K562 (cell line): Measurements from ENCODE around the gene DNAI7. TPM values are rescaled to one million over a fixed set of nuclear protein-coding genes. Genes with fewer than 3 reads are reported as not detected.

ENCODE experiments used
- CCAR2 ChIP-seq: fragments of 200-400 bp; formaldehyde crosslinking; IDR thresholded peaks from 2 replicates; pipeline ENCODE4 v1.6.1; 2017; ENCODE audit warnings: mild to moderate bottlenecking, low read depth, low read length
- GABPB1 ChIP-seq: sonication (generic); formaldehyde crosslinking; IDR thresholded peaks from 2 replicates; pipeline ENCODE4 v1.8.0; 2022; ENCODE audit warnings: mild to moderate bottlenecking, missing genetic modification reagents
- HOMEZ ChIP-seq: fragments of 250-450 bp; sonication (Bioruptor Pico); IDR thresholded peaks from 2 replicates; pipeline ENCODE4 v1.4.0; 2020; ENCODE audit warnings: mild to moderate bottlenecking, moderate library complexity
- KDM5B ChIP-seq: fragments of 200-600 bp; sonication (generic); IDR thresholded peaks from 2 replicates; pipeline ENCODE4 v1.6.1; 2012; ENCODE audit warnings: low read depth, mild to moderate bottlenecking, moderate library complexity, low read length, control low read depth, inconsistent platforms; ENCODE audit not compliant: insufficient replicate concordance
- NR2C1 ChIP-seq, 2 experiments: fragments of 450-650 bp; IDR thresholded peaks; 2 replicates each; pipeline ENCODE4 v1.6.1; 2017; ENCODE audit warnings: mild to moderate bottlenecking in 2 of 2, antibody characterized with exemption in 1 of 2, inconsistent platforms in 1 of 2, missing compliant biosample characterization in 1 of 2, missing genetic modification characterization in 1 of 2
- SMARCA5 ChIP-seq: fragments of 450-650 bp; IDR thresholded peaks from 2 replicates; pipeline ENCODE4 v1.6.1; 2016
- TAF1 ChIP-seq: IDR thresholded peaks from 2 replicates; pipeline ENCODE4 v1.6.1; 2011; ENCODE audit warnings: mild to moderate bottlenecking, low read length, moderate library complexity; ENCODE audit not compliant: insufficient read depth, control insufficient read depth, severe bottlenecking; ENCODE audit errors: extremely low read depth
- TCF15 ChIP-seq: fragments of 250-450 bp; sonication (Bioruptor Pico); IDR thresholded peaks from 2 replicates; pipeline ENCODE4 v1.8.0; 2022; ENCODE audit warnings: moderate library complexity, mild to moderate bottlenecking, inconsistent platforms
- TGIF2 ChIP-seq: sonication (generic); formaldehyde crosslinking; IDR thresholded peaks from 2 replicates; pipeline ENCODE4 v1.8.1; 2022; ENCODE audit warnings: mild to moderate bottlenecking, missing genetic modification reagents, moderate library complexity
- ZBTB11 ChIP-seq, 3 experiments: fragments of 200-800 bp in 1 of 3; fragments of 250-450 bp in 1 of 3; fragments of 450-650 bp in 1 of 3; sonication (Bioruptor Pico) in 1 of 3; sonication (Bioruptor generic) in 1 of 3; formaldehyde crosslinking in 1 of 3; IDR thresholded peaks; 2 replicates each; pipeline versions ENCODE4 v1.6.1 to v1.8.0; 2016 to 2022; ENCODE audit warnings: mild to moderate bottlenecking in 2 of 3, missing genetic modification characterization in 2 of 3, missing compliant biosample characterization in 1 of 3, moderate library complexity in 1 of 3
- ZBTB8A ChIP-seq: fragments of 450-650 bp; IDR thresholded peaks from 2 replicates; pipeline ENCODE4 v1.6.1; 2018; ENCODE audit warnings: mild to moderate bottlenecking, moderate library complexity; ENCODE audit not compliant: partially characterized antibody
- ZKSCAN1 ChIP-seq: fragments of 150-350 bp; IDR thresholded peaks from 2 replicates; pipeline ENCODE4 v1.6.1; 2016; ENCODE audit warnings: low read depth, low read length
- ZMIZ1 ChIP-seq, 2 experiments: fragments of 150-350 bp in 1 of 2; IDR thresholded peaks; 2 replicates each; pipeline ENCODE4 v1.6.1; 2012 to 2016; ENCODE audit warnings: low read depth in 2 of 2, low read length in 2 of 2, mild to moderate bottlenecking in 1 of 2, moderate library complexity in 1 of 2
- ZNF217 ChIP-seq: sonication (generic); formaldehyde crosslinking; IDR thresholded peaks from 2 replicates; pipeline ENCODE4 v1.8.0; 2022; ENCODE audit warnings: mild to moderate bottlenecking, missing genetic modification reagents
- ZNF436 ChIP-seq: fragments of 250-450, 450-650 bp; sonication (Bioruptor Pico); formaldehyde crosslinking; IDR thresholded peaks from 2 replicates; pipeline ENCODE4 v1.7.0; 2020; ENCODE audit warnings: mild to moderate bottlenecking
- ZNF764 ChIP-seq: fragments of 250-450 bp; sonication (Bioruptor Pico); IDR thresholded peaks from 2 replicates; pipeline ENCODE4 v1.4.0; 2020; ENCODE audit warnings: low read depth, mild to moderate bottlenecking, moderate library complexity
- ZZZ3 ChIP-seq: fragments of 450-650 bp; IDR thresholded peaks from 2 replicates; pipeline ENCODE4 v1.6.1; 2016; ENCODE audit warnings: antibody characterized with exemption, mild to moderate bottlenecking, moderate library complexity
- polyA plus RNA-seq, 8 experiments: library from polyadenylated mRNA; depleted of rRNA in 4 of 8; stranded (reverse) in 5 of 8; unstranded in 3 of 8; fragments of >200 nt; fragmentation: Nextera tagmentation in 2 of 8; fragmentation: Illumina TruSeq in 1 of 8; extraction: Ambion mirVana in 2 of 8; extraction: Trizol in 1 of 8; gene quantifications; 2 replicates each; pipeline versions ENCODE4 v1.2.1 to v1.2.3, GENCODE V29; 2011 to 2014; ENCODE audit warnings: inconsistent platforms in 1 of 8, missing spikeins in 1 of 8
- total RNA-seq, 7 experiments: library from RNA; depleted of rRNA in 6 of 7; stranded (reverse); fragments of >200 nt in 6 of 7; fragmentation: Illumina TruSeq in 2 of 7; extraction: Trizol in 2 of 7; gene quantifications; 2 replicates each; pipeline versions ENCODE4 v1.2.1 to v1.2.3, GENCODE V29; 2011 to 2021; ENCODE audit warnings: low replicate concordance in 1 of 7

DNAI7 gene
- total and polyA plus RNA-seq, 9 of the 15 experiments (the other 6 are each of a cell fraction or from before 2014, with no cell fraction given): 0.06 to 0.76 (median 0.17) TPM; not detected in 1

GRCh38 chr12:25195056-25195971 is at the start of gene DNAI7, which contains the start of gene ETFRF1 (continued):
- no peak for TF ChIP-seq ZNF436 (CRISPR knock-in tag)
- no peak for TF ChIP-seq CCAR2
- no peak for TF ChIP-seq ZZZ3
- no peak for TF ChIP-seq ZBTB8A
- TF ChIP-seq ZMIZ1 (IDR thresholded peaks at IDR 0.05; ENCODE audit: low read depth in 2 of 2, low read length in 2 of 2): no peak
- TF ChIP-seq GABPB1 (CRISPR knock-in tag): peak; percentile 78
- TF ChIP-seq KDM5B: peak; percentile 89
- TF ChIP-seq NR2C1 (IDR thresholded peaks at IDR 0.05): no peak
- no peak for TF ChIP-seq NR2C1 (tag; IDR thresholded peaks at IDR 0.05)
- no peak for TF ChIP-seq ZNF217 (CRISPR knock-in tag)
- TF ChIP-seq TCF15 (CRISPR knock-in tag): no peak
- no peak for TF ChIP-seq SMARCA5
- TF ChIP-seq HOMEZ: no peak
- TF ChIP-seq ZNF764 (CRISPR knock-in tag): no peak
- TF ChIP-seq TGIF2: no peak
- peak; percentile 91 for TF ChIP-seq TAF1
- peak in 1 of 3 experiments; percentile 82; a peak in 2 of 6 replicates for TF ChIP-seq ZBTB11 (CRISPR knock-in tag; IDR thresholded peaks at IDR 0.05)
- TF ChIP-seq ZKSCAN1: no peak
